Astrocyte (in vitro differentiated cells and primary cell): Measurements from ENCODE around the gene CABP4. TPM values are rescaled to one million over a fixed set of nuclear protein-coding genes. Genes with fewer than 3 reads are reported as not detected.

Source experiments
- DNase-seq: peaks from one replicate; pipeline ENCODE4 v3.0.0-alpha.2; 2010; ENCODE audit warnings: low read depth
- FAIRE-seq: peaks from 2 replicates; lab custom pipeline; 2011; peaks lifted over from hg19 to GRCh38; lab: Jason Lieb, UNC
- H2AFZ ChIP-seq: 2 replicates; pipeline ENCODE4 v1.6.0; 2012; ENCODE audit warnings: low read depth, low read length, inconsistent platforms
- H3K27ac ChIP-seq: 2 replicates; pipeline ENCODE4 v1.5.1; 2011; ENCODE audit warnings: low read depth, low read length, inconsistent platforms
- H3K27me3 ChIP-seq: 2 replicates; pipeline ENCODE4 v1.6.0; 2011; ENCODE audit warnings: low read length, inconsistent platforms; ENCODE audit not compliant: insufficient read depth
- H3K36me3 ChIP-seq: 2 replicates; pipeline ENCODE4 v1.5.1; 2011; ENCODE audit warnings: low read length, inconsistent platforms; ENCODE audit not compliant: insufficient read depth
- H3K4me1 ChIP-seq: 2 replicates; pipeline ENCODE4 v1.5.1; 2011; ENCODE audit warnings: low read length, inconsistent platforms; ENCODE audit not compliant: insufficient read depth
- H3K4me2 ChIP-seq: 2 replicates; pipeline ENCODE4 v1.6.0; 2012; ENCODE audit warnings: low read length, inconsistent platforms
- H3K4me3 ChIP-seq: 2 replicates; pipeline ENCODE4 v1.5.1; 2011; ENCODE audit warnings: low read depth, mild to moderate bottlenecking, low read length, inconsistent platforms; ENCODE audit not compliant: insufficient read depth
- H3K79me2 ChIP-seq: 2 replicates; pipeline ENCODE4 v1.6.0; 2012; ENCODE audit warnings: mild to moderate bottlenecking, low read length, inconsistent platforms; ENCODE audit not compliant: insufficient read depth
- H3K9ac ChIP-seq: 2 replicates; pipeline ENCODE4 v1.6.0; 2012; ENCODE audit warnings: mild to moderate bottlenecking, low read length, inconsistent platforms
- H3K9me3 ChIP-seq: 2 replicates; pipeline ENCODE4 v1.5.1; 2012; ENCODE audit warnings: low read depth, mild to moderate bottlenecking, low read length, inconsistent platforms; ENCODE audit not compliant: insufficient read depth
- H4K20me1 ChIP-seq: 2 replicates; pipeline ENCODE4 v1.6.0; 2012; ENCODE audit warnings: low read length, inconsistent platforms; ENCODE audit not compliant: insufficient read depth
- H3K27ac Mint-ChIP-seq: one replicate; pipeline ENCODE4 v1.8.0; 2021; ENCODE audit warnings: mild to moderate bottlenecking, mixed read lengths; ENCODE audit not compliant: unreplicated experiment
- H3K27me3 Mint-ChIP-seq: one replicate; pipeline ENCODE4 v1.8.0; 2021; ENCODE audit warnings: low read depth, mixed read lengths; ENCODE audit not compliant: unreplicated experiment
- H3K36me3 Mint-ChIP-seq: one replicate; pipeline ENCODE4 v1.8.0; 2021; ENCODE audit warnings: low read depth, mixed read lengths; ENCODE audit not compliant: unreplicated experiment
- H3K4me1 Mint-ChIP-seq: one replicate; pipeline ENCODE4 v1.8.0; 2021; ENCODE audit warnings: low read depth, mixed read lengths; ENCODE audit not compliant: unreplicated experiment
- H3K4me3 Mint-ChIP-seq: one replicate; pipeline ENCODE4 v1.8.0; 2021; ENCODE audit warnings: mild to moderate bottlenecking, moderate library complexity, mixed read lengths; ENCODE audit not compliant: unreplicated experiment
- H3K9me3 Mint-ChIP-seq: one replicate; pipeline ENCODE4 v1.8.0; 2021; ENCODE audit warnings: mild to moderate bottlenecking, mixed read lengths; ENCODE audit not compliant: unreplicated experiment
- CTCF ChIP-seq: IDR thresholded peaks from 2 replicates; pipeline ENCODE4 v1.5.1; 2011; ENCODE audit warnings: low read depth, mild to moderate bottlenecking, inconsistent platforms, low read length, moderate library complexity; ENCODE audit not compliant: insufficient read depth
- EZH2 ChIP-seq: IDR thresholded peaks from 2 replicates; pipeline ENCODE4 v1.6.1; 2012; ENCODE audit warnings: mild to moderate bottlenecking, low read length, inconsistent platforms; ENCODE audit not compliant: insufficient read depth
- total RNA-seq: library from RNA; stranded (reverse); gene quantifications from 2 replicates; pipeline ENCODE4 v1.2.1, GENCODE V29; 2021

The CABP4 gene
- total RNA-seq, 1 donor from 2014 or later = not detected

- peak overlapping the region; percentile 97 for H3K4me3 Mint-ChIP-seq
- Histone ChIP-seq H4K20me1 (peaks cover 3% of the 10 kb centered on the region), H3K27ac (no peak overlapping the region), H3K4me1 (peaks cover 14% of the 10 kb centered on the region), H2AFZ (no peak overlapping the region), H3K9ac (peak overlapping the region; percentile 98), H3K4me3 (no peak overlapping the region), H3K79me2 (peaks cover 26% of the 10 kb centered on the region), H3K27me3 (no peaks in the 10 kb centered on the region), H3K36me3 (peaks cover 8% of the 10 kb centered on the region), H3K4me2 (peak overlapping the region; percentile 100), H3K9me3 (no peaks in the 10 kb centered on the region)
- H3K36me3 Mint-ChIP-seq = peaks cover 8% of the 10 kb centered on the region
- TF ChIP-seq EZH2 = no peak
- no peak for TF ChIP-seq CTCF
- H3K27me3 Mint-ChIP-seq = no peaks in the 10 kb centered on the region
- H3K9me3 Mint-ChIP-seq = no peaks in the 10 kb centered on the region
- H3K27ac Mint-ChIP-seq = no peak overlapping the region
- FAIRE-seq (no peak), DNase-seq (no peak)
- H3K4me1 Mint-ChIP-seq = peaks cover 2% of the 10 kb centered on the region
These were observed 25.4 kb upstream of the CABP4 start for GRCh38 chr11:67429722-67430121.

GRCh38 chr11:67431346-67432249 lies 23.6 kb upstream of the CABP4 start:
- no peak for DNase-seq
- Histone ChIP-seq H3K4me1 (peaks cover 19% of the 10 kb centered on the region), H3K9ac (no peak overlapping the region), H3K27me3 (no peaks in the 10 kb centered on the region), H3K4me3 (no peak overlapping the region), H3K36me3 (peaks cover 8% of the 10 kb centered on the region), H2AFZ (no peak overlapping the region), H4K20me1 (peaks cover 3% of the 10 kb centered on the region), H3K4me2 (no peak overlapping the region), H3K79me2 (peaks cover 26% of the 10 kb centered on the region), H3K27ac (no peak overlapping the region), H3K9me3 (no peaks in the 10 kb centered on the region)
- peaks cover 2% of the 10 kb centered on the region for H3K4me1 Mint-ChIP-seq
- peaks cover 8% of the 10 kb centered on the region for H3K36me3 Mint-ChIP-seq
- peak overlapping the region; percentile 45 for H3K4me3 Mint-ChIP-seq
- H3K27ac Mint-ChIP-seq = peak overlapping the region; percentile 15
- TF ChIP-seq EZH2 (no peak), CTCF (no peak)
- no peaks in the 10 kb centered on the region for H3K9me3 Mint-ChIP-seq
- H3K27me3 Mint-ChIP-seq = no peaks in the 10 kb centered on the region
- no peak for FAIRE-seq
